Body of pancreas (tissue), 4 donors: ENCODE results near the gene SYNGR4. TPM values are rescaled to one million over a fixed set of nuclear protein-coding genes. Genes with fewer than 3 reads are reported as not detected.

ENCODE experiments used
- ATAC-seq: fragments of 150-250 bp; one replicate; pipeline ENCODE4 v1.9.1; 2016
- DNase-seq, 4 donors: peaks; one replicate each; pipeline ENCODE4 v3.0.0-alpha.2; 2019
- H3K27ac ChIP-seq, 4 donors: fragments of 200-600 bp; sonication (generic); 1 replicate in 3 of 4; 2 replicates in 1 of 4; pipeline versions ENCODE4 v1.5.1 to v1.6.1; 2016 to 2019; ENCODE audit warnings: mild to moderate bottlenecking in 1 of 4, mixed read lengths in 1 of 4, moderate library complexity in 1 of 4
- H3K27me3 ChIP-seq, 2 donors: fragments of 200-600 bp; sonication (generic); one replicate each; pipeline ENCODE4 v1.6.0; 2016; ENCODE audit warnings: mild to moderate bottlenecking in 1 of 2
- H3K36me3 ChIP-seq, 2 donors: fragments of 200-600 bp; sonication (generic); replicated peaks in 1 of 2; 2 replicates each; pipeline ENCODE4 v1.5.1; 2016; ENCODE audit warnings: low read depth in 2 of 2; ENCODE audit not compliant: insufficient read depth in 1 of 2
- H3K4me1 ChIP-seq: fragments of 200-600 bp; sonication (generic); one replicate; pipeline ENCODE4 v1.6.0; 2016
- H3K4me3 ChIP-seq, 2 donors: fragments of 200-600 bp; sonication (generic); 1 replicate in 1 of 2; 2 replicates in 1 of 2; pipeline ENCODE4 v1.5.1; 2016 to 2019
- H3K9me3 ChIP-seq, 3 donors: fragments of 200-600 bp; sonication (generic); 1 replicate in 2 of 3; 2 replicates in 1 of 3; pipeline ENCODE4 v1.5.1; 2016
- CTCF ChIP-seq, 7 experiments: fragments of 450-650 bp in 4 of 7; fragments of 200-600 bp in 3 of 7; sonication (generic) in 3 of 7; IDR thresholded peaks; one replicate each; pipeline ENCODE4 v1.5.1; 2016 to 2019; ENCODE audit warnings: antibody characterized with exemption in 7 of 7
- POLR2A ChIP-seq, 3 donors: fragments of 450-650 bp; IDR thresholded peaks; one replicate each; pipeline ENCODE4 v1.6.1; 2016; ENCODE audit warnings: antibody characterized with exemption in 3 of 3, mild to moderate bottlenecking in 2 of 3
- WGBS, 2 donors: methylation state at CpG; one replicate each; pipeline ENCODE4 v1.1.5; 2017; 5-methylcytosine and 5-hydroxymethylcytosine counted together
- intact Hi-C: fragments of 100-400 bp; cut with DNase I; formaldehyde crosslinking; loops from one replicate; pipeline ENCODE4 v1.15.1; 2023
- total RNA-seq, 2 donors: library from RNA; depleted of rRNA; stranded (reverse); fragments of >200 nt; gene quantifications; one replicate each; pipeline ENCODE4 v1.1.0, GENCODE V29; 2016

The SYNGR4 gene
- total RNA-seq, 2 donors from 2014 or later: 0.78 TPM; not detected in 1

GRCh38 chr19:48381178-48381950 is 17.2 kb downstream of the SYNGR4 start:
- TF ChIP-seq POLR2A (IDR thresholded peaks at IDR 0.05) (no peak), CTCF (IDR thresholded peaks at IDR 0.05) (no peak)
- Histone ChIP-seq H3K27me3 (no peaks in the 10 kb centered on the region), H3K9me3 (no peaks in the 10 kb centered on the region), H3K4me1 (no peaks in the 10 kb centered on the region), H3K4me3 (no peak overlapping the region), H3K36me3 (peaks cover 12 to 25% of the 10 kb centered on the region in 2 donors), H3K27ac (no peak overlapping the region)
- WGBS, 2 donors: 85 to 89% methylated on average over 11 of the region's 11 CpGs
- no peak for DNase-seq
- no peak for ATAC-seq
- intact Hi-C loops: no loop called here

DNA sequence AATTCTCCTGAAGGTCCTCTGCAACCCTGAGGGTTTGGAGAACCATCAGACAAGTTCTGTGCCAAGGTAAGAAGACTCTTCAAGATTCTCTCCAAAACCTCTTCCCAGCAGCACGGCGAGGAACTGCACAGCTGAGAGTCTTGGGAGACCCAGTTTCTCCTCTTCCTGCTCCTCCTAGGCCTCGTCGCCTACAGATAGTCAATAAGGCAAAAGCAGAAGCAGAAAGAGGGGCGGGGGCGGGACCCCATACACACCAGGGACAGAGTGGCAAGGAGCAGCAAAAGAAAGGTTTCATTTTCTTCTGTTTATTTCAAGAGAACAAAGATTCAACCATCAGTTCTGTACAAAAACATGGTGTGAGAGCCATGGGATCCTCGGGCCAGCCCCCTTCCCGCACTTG is 18.1 kb downstream of the SYNGR4 start:
- no peak for TF ChIP-seq POLR2A (IDR thresholded peaks at IDR 0.05)
- no peak for TF ChIP-seq CTCF (IDR thresholded peaks at IDR 0.05)
- intact Hi-C loops: no loop called here
- 96 to 98% methylated on average over 8 of the region's 8 CpGs for WGBS, 2 donors
- H3K4me3 ChIP-seq: no peak overlapping the region
- H3K36me3 ChIP-seq: peaks cover 18 to 25% of the 10 kb centered on the region in 2 donors
- no peak overlapping the region for H3K27ac ChIP-seq
- H3K4me1 ChIP-seq: no peaks in the 10 kb centered on the region
- H3K9me3 ChIP-seq: no peaks in the 10 kb centered on the region
- no peaks in the 10 kb centered on the region for H3K27me3 ChIP-seq
- DNase-seq: no peak
- no peak for ATAC-seq

DNA sequence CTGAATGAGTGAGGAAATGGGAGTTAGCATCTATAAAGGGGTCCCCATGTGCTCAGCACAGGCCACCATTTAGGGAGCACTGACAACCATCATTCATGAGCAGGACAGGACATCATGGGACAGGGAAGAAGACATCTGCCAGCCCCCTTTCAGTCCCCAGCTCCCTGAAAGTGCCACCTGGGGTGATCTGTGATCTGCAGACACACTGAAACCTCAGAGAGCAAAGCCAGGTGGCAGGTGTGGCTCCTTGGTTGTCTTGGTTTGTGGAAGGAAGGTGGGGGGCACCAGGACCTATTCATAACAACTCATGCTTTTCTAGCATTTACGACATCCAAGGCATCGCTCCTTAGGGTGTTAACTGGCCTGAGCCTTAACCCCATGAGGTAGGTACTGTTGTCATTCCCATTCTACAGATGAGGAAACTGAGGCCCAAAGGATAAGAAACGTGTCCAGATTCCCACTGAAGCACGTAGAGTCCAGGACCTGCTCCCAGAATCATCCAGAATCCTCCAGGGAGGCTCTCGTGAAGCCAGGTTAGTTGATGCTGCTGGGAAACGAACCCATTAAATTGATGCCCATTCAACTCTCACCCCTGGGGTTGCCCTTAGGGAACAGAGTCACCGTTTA is 21.4 kb downstream of the SYNGR4 start:
- peaks cover 18 to 27% of the 10 kb centered on the region in 2 donors for H3K36me3 ChIP-seq
- 88 to 89% methylated on average over 7 of the region's 7 CpGs for WGBS, 2 donors
- H3K27ac ChIP-seq: no peak overlapping the region
- no peaks in the 10 kb centered on the region for H3K27me3 ChIP-seq
- intact Hi-C loops: no loop called here
- no peaks in the 10 kb centered on the region for H3K9me3 ChIP-seq
- peaks cover 12% of the 10 kb centered on the region for H3K4me1 ChIP-seq
- no peak overlapping the region for H3K4me3 ChIP-seq
- ATAC-seq (no peak), DNase-seq (no peak)
- no peak for TF ChIP-seq POLR2A (IDR thresholded peaks at IDR 0.05)
- no peak for TF ChIP-seq CTCF (IDR thresholded peaks at IDR 0.05)

DNA sequence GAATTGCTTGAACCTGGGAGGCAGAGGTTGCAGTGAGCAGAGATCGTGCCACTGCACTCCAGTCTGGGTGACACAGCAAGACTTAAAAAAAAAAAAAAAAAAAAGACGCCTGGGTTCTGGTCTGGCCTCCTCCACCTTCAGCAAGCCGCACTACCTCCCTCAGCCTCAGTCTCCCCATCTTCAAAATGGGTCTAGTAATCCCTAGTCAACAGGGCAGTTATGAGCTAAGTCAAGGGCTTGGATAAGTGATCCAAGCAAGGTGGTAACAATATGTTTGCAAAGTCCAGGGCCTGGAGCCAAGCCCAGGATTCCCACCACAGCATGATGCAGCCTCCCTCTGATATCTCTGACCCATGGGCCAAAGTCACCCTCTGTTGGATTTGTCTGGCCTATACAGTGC is 22.8 kb downstream of the SYNGR4 start:
- intact Hi-C loops: no loop called here
- peaks cover 16% of the 10 kb centered on the region for H3K4me1 ChIP-seq
- H3K27me3 ChIP-seq: no peaks in the 10 kb centered on the region
- H3K36me3 ChIP-seq: peaks cover 18 to 27% of the 10 kb centered on the region in 2 donors
- TF ChIP-seq CTCF (IDR thresholded peaks at IDR 0.05): no peak
- no peak for TF ChIP-seq POLR2A (IDR thresholded peaks at IDR 0.05)
- WGBS, 2 donors: 77 to 92% methylated on average over 3 of the region's 3 CpGs
- H3K4me3 ChIP-seq: no peak overlapping the region
- DNase-seq (no peak), ATAC-seq (no peak)
- H3K27ac ChIP-seq: no peak overlapping the region
- no peaks in the 10 kb centered on the region for H3K9me3 ChIP-seq
